Activated CD4-positive, alpha-beta memory T cell treated with anti-CD3 and anti-CD28 coated beads, Interleukin-2, amount 10 ng/mL, durations not matched to agents 7 days and 5 days (primary cell): ENCODE data around the gene DBP. TPM values are rescaled to one million over a fixed set of nuclear protein-coding genes. Genes with fewer than 3 reads are reported as not detected.

Experiments used
- CTCF ChIA-PET: fragments of 350-600 bp; sonication (Branson Sonifier 250); formaldehyde crosslinking; loops from one replicate; lab custom pipeline; 2021; ENCODE audit warnings: antibody characterized with exemption, inconsistent platforms; lab: Charles Lee
- POLR2A ChIA-PET: fragments of 350-600 bp; sonication (Branson Sonifier 250); formaldehyde crosslinking; loops from one replicate; lab custom pipeline; 2021; ENCODE audit warnings: antibody characterized with exemption; lab: Charles Lee
- DNase-seq: peaks from one replicate; pipeline ENCODE4 v3.0.0-alpha.2; 2020
- H3K27ac Mint-ChIP-seq: one replicate; pipeline ENCODE4 v1.8.0; 2021; ENCODE audit warnings: mild to moderate bottlenecking, mixed read lengths
- H3K27me3 Mint-ChIP-seq: one replicate; pipeline ENCODE4 v1.8.0; 2021; ENCODE audit warnings: mixed read lengths
- H3K36me3 Mint-ChIP-seq: one replicate; pipeline ENCODE4 v1.8.0; 2021; ENCODE audit warnings: low read depth, mixed read lengths
- H3K4me1 Mint-ChIP-seq: one replicate; pipeline ENCODE4 v1.8.0; 2021; ENCODE audit warnings: mixed read lengths
- H3K4me3 Mint-ChIP-seq: one replicate; pipeline ENCODE4 v1.8.0; 2021; ENCODE audit warnings: mild to moderate bottlenecking, mixed read lengths
- H3K9me3 Mint-ChIP-seq: one replicate; pipeline ENCODE4 v1.8.0; 2021; ENCODE audit warnings: mixed read lengths
- total RNA-seq, 2 experiments: library from RNA; stranded (reverse); gene quantifications; one replicate each; pipeline ENCODE4 v1.2.3, GENCODE V29; 2021

DBP gene
- total RNA-seq, 2 experiments from 2014 or later = 18.7 to 19.1 TPM

DNA sequence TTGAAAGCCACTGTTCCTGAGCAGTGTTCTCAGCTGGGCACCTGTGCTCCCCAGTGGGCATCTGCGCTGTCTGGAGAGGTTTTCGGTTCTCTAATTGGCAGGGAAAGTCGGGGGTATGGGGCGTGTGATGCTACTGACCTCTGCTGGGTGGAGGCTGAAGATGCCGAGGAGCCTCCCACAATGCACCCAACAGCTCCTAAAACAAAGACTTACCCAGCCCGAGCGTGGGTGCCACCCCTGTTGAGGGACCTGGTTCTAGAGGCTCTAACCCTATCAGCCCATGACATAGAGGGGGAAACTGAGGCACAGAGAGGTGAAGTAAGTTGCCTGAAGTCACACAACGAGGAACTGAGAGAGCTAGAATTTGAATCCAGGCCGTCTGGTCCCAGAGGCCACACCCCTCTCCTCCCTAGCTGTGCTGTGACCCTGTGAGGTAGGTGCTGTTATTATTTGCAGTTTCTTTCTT lies 28.3 kb downstream of the DBP start:
- H3K27ac Mint-ChIP-seq = peak overlapping the region; percentile 19
- peaks cover 4% of the 10 kb centered on the region for H3K4me1 Mint-ChIP-seq
- H3K36me3 Mint-ChIP-seq = peaks cover 3% of the 10 kb centered on the region
- ChIA-PET CTCF (interaction anchor here (0.6 to 3.0 kb wide), 15 partner anchors 8 to 1315 kb away, joined by 3 to 41 read pairs (median 6); partner anchors contain the start of genes KDELR1, RPL18 and SPHK2), POLR2A (interaction anchor here (1.0 to 6.0 kb wide), 5 partner anchors 9 to 114 kb away, joined by 3 to 51 read pairs (median 3); partner anchors contain the start of genes RPL18 and SPHK2)
- DNase-seq = peak; percentile 73
- no peaks in the 10 kb centered on the region for H3K9me3 Mint-ChIP-seq
- H3K4me3 Mint-ChIP-seq = no peak overlapping the region
- no peaks in the 10 kb centered on the region for H3K27me3 Mint-ChIP-seq

DNA sequence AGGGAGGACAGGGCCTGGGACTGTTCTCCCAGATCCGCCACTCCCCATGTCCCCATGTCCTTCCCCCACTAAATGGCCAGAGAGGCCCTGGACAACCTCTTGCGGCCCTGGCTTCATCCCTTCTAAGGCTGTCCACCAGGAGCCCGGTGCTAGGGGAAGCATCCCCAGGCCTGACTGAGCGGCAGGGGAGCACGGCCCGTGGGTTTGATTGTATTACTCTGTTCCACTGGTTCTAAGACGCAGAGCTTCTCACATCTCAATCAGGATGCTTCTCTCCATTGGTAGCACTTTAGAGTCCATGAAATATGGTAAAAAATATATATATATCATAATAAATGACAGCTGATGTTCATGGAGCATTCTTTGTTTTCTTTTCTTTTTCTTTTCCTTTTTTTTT lies 29.8 kb downstream of the DBP start:
- Mint-ChIP-seq H3K9me3 (no peaks in the 10 kb centered on the region), H3K27ac (no peak overlapping the region), H3K36me3 (no peaks in the 10 kb centered on the region), H3K4me3 (no peak overlapping the region), H3K4me1 (peaks cover 4% of the 10 kb centered on the region), H3K27me3 (no peaks in the 10 kb centered on the region)
- ChIA-PET POLR2A (interaction anchor here (6.0 kb wide), 1 partner anchor 10 kb away, joined by 51 read pairs; the partner anchor contains the start of genes RPL18 and SPHK2), CTCF (interaction anchor here (0.9 to 3.0 kb wide), 5 partner anchors 9 to 118 kb away, joined by 3 to 24 read pairs (median 4); no protein-coding TSS in a partner anchor)
- DNase-seq = no peak

DNA sequence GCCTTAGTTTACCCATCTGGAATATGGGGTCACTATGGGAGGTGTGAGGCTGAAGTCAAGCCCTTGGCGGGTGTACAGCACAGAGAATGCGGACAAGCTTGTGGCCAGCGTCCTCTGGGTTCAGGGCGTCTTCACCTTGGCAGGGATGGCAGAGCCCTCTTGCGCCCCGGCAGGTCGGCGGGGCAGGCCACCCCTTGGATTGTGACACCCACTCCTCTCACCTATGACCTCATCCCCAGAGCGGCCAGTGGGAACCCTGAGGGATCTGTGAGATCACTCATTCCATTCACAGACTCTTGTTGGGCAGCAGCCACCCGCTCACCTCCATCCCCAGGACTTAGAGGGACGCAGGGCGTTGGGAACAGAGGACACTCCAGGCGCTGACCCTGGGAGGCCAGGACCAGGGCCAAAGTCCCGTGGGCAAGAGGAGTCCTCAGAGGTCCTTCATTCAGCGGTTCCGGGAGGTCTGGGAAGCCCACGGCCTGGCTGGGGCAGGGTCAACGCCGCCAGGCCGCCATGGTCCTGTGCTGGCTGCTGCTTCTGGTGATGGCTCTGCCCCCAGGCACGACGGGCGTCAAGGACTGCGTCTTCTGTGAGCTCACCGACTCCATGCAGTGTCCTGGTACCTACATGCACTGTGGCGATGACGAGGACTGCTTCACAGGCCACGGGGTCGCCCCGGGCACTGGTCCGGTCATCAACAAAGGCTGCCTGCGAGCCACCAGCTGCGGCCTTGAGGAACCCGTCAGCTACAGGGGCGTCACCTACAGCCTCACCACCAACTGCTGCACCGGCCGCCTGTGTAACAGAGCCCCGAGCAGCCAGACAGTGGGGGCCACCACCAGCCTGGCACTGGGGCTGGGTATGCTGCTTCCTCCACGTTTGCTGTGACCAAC lies 30.5 kb downstream of the DBP start, which contains the start of gene SPACA4:
SPACA4 (plus strand) TSS at position 280 of the 896 bp plus-strand sequence; CDS start at position 517, 237 bp downstream.
- peaks cover 4% of the 10 kb centered on the region for H3K4me1 Mint-ChIP-seq
- DNase-seq = no peak
- POLR2A ChIA-PET = interaction anchor here (0.7 to 6.0 kb wide), 2 partner anchors 10 to 11 kb away, joined by 4 to 51 read pairs; partner anchors contain the start of genes RPL18 and SPHK2
- CTCF ChIA-PET = interaction anchor here (0.9 to 3.0 kb wide), 7 partner anchors 10 to 117 kb away, joined by 3 to 24 read pairs (median 4); no protein-coding TSS in a partner anchor
- H3K9me3 Mint-ChIP-seq = no peaks in the 10 kb centered on the region
- no peak within 1 kb of the TSS for H3K27ac Mint-ChIP-seq
- H3K27me3 Mint-ChIP-seq = no peaks in the 10 kb centered on the region
- no peak within 1 kb of the TSS for H3K4me3 Mint-ChIP-seq
- H3K36me3 Mint-ChIP-seq = no peaks in the 10 kb centered on the region

DNA sequence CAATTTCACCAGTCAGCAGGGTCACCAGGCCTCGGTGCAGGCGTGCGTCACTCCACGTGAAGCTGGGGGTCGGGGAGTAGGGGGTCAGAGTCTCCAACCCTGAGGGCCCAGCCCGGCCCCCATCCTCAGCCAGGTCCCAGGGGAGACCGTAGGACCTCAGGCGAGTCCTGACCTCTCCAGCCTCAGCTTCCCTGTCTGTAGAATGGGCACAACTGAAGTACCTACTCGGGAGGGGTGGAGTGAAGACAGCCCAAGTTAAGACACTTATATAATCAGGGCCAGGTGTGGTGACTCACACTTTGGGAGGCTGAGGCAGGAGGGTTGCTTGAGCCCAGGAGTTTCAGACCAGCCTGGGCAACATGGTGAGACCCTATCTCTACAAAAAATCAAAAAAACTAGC lies 33.3 kb downstream of the DBP start:
- no peaks in the 10 kb centered on the region for H3K9me3 Mint-ChIP-seq

DNA sequence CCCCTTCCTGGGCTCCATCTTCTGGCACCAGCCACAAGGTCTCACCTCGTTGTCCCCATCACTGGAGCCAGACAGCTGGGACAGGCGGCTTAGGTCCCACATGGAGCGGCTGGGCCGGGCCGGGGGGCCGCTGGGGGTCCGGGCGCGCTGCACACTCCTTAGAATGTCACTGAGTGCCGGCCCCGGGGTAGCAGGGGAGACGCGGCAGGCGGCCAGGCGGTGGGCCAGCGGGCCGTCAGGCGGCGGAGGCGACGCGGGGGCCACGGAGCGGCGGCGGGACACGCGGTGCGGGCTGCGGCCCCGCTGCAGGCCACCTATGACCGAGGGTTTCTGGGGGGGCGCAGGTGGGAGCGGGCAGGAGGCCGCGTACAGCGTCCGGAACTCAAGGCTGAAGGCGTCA lies 33.7 kb downstream of the DBP start:
- Mint-ChIP-seq H3K36me3 (no peaks in the 10 kb centered on the region), H3K9me3 (no peaks in the 10 kb centered on the region), H3K4me1 (peaks cover 3% of the 10 kb centered on the region), H3K27ac (no peak overlapping the region), H3K4me3 (no peak overlapping the region), H3K27me3 (no peaks in the 10 kb centered on the region)
- DNase-seq = no peak
- ChIA-PET POLR2A (interaction anchor here (1.9 kb wide), 1 partner anchor 15 kb away, joined by 6 read pairs; the partner anchor contains the start of genes RPL18 and SPHK2), CTCF (no interaction called here)

More for the DNA sequence above, 33.3 kb downstream of the DBP start:
- peaks cover 3% of the 10 kb centered on the region for H3K4me1 Mint-ChIP-seq
- H3K27ac Mint-ChIP-seq = no peak overlapping the region
- ChIA-PET POLR2A (interaction anchor here (1.9 kb wide), 1 partner anchor 15 kb away, joined by 6 read pairs; the partner anchor contains the start of genes RPL18 and SPHK2), CTCF (no interaction called here)
- no peak for DNase-seq
- no peak overlapping the region for H3K4me3 Mint-ChIP-seq
- no peaks in the 10 kb centered on the region for H3K36me3 Mint-ChIP-seq
- H3K27me3 Mint-ChIP-seq = no peaks in the 10 kb centered on the region

DNA sequence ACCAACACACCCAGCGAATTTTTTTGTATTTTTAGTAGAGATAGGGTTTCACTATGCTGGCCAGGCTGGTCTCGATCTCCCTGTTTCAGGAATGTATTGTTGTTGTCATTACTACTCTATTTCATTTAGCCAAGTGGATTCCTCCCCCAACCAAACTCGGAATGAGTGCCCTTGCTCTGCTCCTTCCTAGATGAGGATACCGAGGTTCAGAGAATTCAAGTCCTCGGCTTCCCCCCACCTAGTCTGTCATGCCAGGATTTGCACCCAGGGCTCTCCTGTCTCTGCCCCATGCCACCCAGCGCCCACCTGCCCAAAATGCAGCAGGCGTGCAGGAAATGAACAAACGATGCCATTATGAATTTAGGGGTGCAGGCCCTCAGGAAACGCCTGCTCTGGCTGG lies 34.2 kb downstream of the DBP start:
- ChIA-PET POLR2A (interaction anchor here (1.9 kb wide), 1 partner anchor 16 kb away, joined by 6 read pairs; the partner anchor contains the start of genes RPL18 and SPHK2), CTCF (interaction anchor here (1.2 kb wide), 1 partner anchor 14 kb away, joined by 7 read pairs; no protein-coding TSS in a partner anchor)
- no peaks in the 10 kb centered on the region for H3K27me3 Mint-ChIP-seq
- no peak overlapping the region for H3K27ac Mint-ChIP-seq
- H3K4me3 Mint-ChIP-seq = no peak overlapping the region
- H3K4me1 Mint-ChIP-seq = peaks cover 3% of the 10 kb centered on the region
- no peaks in the 10 kb centered on the region for H3K36me3 Mint-ChIP-seq
- no peaks in the 10 kb centered on the region for H3K9me3 Mint-ChIP-seq
- DNase-seq = no peak

DNA sequence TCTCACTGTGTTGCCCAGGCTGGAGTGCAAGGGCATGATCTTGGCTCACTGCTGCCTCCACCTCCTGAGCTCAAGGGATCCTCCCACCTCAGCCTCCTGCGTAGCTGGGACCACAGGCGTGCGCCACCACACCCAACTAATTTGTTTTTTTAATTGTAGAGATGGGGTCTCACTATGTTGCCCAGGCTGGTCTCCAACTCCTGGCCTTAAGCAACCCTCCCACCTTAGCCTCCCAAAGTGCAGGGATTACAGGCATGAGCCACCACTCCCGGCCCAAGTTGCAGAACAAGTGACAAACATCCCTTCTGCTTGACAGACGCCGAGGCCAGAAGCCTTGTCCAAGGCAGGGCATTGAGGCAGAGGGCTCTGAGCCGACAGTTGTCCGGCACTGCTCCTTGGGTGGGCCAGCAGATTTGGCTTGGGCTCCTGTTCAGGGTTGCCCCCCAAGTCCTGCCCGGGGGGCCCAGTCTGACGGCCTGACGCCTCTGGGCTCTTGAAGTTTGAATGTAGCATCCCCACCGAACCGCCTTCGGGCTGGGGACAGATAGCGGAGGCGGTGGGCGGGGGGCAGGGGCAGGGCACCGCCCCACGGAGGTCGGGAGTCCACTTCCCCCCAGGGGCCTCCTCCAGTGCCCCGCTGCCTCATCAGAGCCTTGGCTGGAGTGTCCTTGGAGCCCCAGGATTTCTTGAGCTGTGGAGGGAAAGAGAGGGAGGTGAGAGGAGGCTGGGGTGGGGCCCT lies 36.3 kb downstream of the DBP start:
- no peak for DNase-seq
- Mint-ChIP-seq H3K9me3 (no peaks in the 10 kb centered on the region), H3K4me3 (no peak overlapping the region), H3K4me1 (peaks cover 15% of the 10 kb centered on the region), H3K27ac (no peak overlapping the region), H3K27me3 (no peaks in the 10 kb centered on the region), H3K36me3 (peaks cover 9% of the 10 kb centered on the region)
- CTCF ChIA-PET = no interaction called here
- POLR2A ChIA-PET = interaction anchor here (0.8 to 1.4 kb wide), 2 partner anchors 12 to 16 kb away, joined by 3 to 4 read pairs; no protein-coding TSS in a partner anchor

DNA sequence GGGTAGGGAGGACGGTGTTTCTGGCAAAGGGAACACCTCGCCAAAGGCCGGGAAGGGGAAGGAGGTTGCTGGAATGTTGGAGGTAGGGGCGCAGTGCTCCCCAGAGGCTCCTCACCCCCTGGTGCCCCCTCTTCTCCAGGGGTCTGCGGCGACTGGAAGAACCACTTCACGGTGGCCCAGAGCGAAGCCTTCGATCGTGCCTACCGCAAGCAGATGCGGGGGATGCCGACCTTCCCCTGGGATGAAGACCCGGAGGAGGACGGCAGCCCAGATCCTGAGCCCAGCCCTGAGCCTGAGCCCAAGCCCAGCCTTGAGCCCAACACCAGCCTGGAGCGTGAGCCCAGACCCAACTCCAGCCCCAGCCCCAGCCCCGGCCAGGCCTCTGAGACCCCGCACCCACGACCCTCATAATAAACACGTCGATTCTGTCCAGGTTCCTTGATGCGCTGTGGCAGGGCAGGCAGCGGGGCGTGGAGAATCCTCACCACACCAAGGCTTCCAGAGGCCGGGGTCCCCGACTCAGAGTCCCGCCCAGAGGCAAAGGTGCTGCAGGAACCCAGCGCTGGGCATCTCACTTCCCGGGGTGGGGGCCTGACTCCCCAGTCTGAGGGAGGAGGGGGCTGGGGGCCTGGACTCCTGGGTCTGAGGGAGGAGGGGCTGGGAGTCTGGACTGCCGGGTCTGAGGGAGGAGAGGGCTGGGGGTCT lies 38.0 kb downstream of the DBP start:
- H3K9me3 Mint-ChIP-seq = no peaks in the 10 kb centered on the region

DNA sequence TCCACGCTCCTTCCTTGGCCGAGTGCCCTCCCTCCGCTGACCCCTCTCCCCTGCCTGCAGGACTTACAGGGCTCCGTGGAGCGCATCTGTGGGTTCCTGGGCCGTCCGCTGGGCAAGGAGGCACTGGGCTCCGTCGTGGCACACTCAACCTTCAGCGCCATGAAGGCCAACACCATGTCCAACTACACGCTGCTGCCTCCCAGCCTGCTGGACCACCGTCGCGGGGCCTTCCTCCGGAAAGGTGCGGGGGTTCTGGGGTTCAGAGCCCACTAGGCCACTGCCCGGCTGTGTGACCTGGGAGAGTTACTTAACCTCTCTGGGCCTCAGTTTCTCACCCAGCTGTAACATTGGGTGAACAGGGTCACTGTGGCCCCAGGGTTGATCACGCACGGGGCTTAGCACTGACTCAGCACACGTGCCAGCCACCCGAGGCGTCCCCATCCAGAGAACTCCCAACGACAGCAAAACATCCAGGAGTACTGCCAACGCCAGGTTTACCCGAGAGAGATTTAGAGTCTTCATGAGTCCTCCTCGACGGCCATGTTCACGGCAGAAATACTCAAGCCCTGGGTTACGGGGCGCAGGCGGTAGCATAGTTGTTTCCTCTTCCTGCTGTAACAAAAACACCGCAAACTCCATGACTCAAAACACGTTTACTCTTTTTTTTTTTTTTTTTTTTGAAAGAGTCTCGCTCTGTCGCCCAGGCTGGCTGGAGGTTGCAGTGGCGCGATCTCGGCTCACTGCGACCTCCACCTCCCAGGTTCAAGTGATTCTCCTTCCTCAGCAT lies 40.3 kb downstream of the DBP start:
- peak overlapping the region; percentile 74 for H3K4me3 Mint-ChIP-seq
- peaks cover 39% of the 10 kb centered on the region for H3K4me1 Mint-ChIP-seq
- peak; percentile 75 for DNase-seq
- no peaks in the 10 kb centered on the region for H3K9me3 Mint-ChIP-seq
- peaks cover 21% of the 10 kb centered on the region for H3K36me3 Mint-ChIP-seq
- ChIA-PET POLR2A (interaction anchor here (0.6 to 1.1 kb wide), 3 partner anchors 9 to 406 kb away, joined by 3 to 4 read pairs (median 4); no protein-coding TSS in a partner anchor), CTCF (interaction anchor here (0.7 kb wide), 1 partner anchor 114 kb away, joined by 4 read pairs; no protein-coding TSS in a partner anchor)
- H3K27ac Mint-ChIP-seq = peak overlapping the region; percentile 85
- no peaks in the 10 kb centered on the region for H3K27me3 Mint-ChIP-seq

More for the DNA sequence above, 38.0 kb downstream of the DBP start:
- POLR2A ChIA-PET = no interaction called here
- CTCF ChIA-PET = no interaction called here
- Mint-ChIP-seq H3K36me3 (peaks cover 16% of the 10 kb centered on the region), H3K4me1 (peaks cover 29% of the 10 kb centered on the region), H3K27me3 (no peaks in the 10 kb centered on the region), H3K27ac (no peak overlapping the region), H3K4me3 (peak overlapping the region; percentile 21)
- no peak for DNase-seq

DNA sequence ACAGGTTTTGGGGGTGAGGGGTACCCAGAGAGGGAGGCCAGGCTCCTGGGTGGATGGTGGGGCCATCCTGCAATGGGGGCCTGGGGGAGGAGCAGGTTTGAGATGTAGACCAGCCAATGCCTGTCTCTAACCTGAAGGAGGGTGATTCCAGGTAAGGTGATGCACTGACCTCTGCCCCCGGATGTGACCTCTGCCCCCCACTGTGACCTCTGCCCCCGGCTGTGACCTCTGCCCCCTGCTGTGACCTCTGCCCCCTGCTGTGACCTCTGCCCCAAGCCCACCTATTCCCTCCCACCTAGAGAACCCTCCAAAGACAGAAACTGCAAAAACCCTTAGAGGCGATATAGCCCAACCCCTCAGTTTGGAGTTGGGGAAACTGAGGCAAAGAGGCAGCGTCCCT lies 40.9 kb downstream of the DBP start:
- Mint-ChIP-seq H3K27me3 (no peaks in the 10 kb centered on the region), H3K27ac (peak overlapping the region; percentile 85), H3K9me3 (no peaks in the 10 kb centered on the region), H3K4me3 (peak overlapping the region; percentile 74), H3K36me3 (peaks cover 21% of the 10 kb centered on the region), H3K4me1 (peaks cover 45% of the 10 kb centered on the region)
- CTCF ChIA-PET = no interaction called here
- DNase-seq = no peak
- POLR2A ChIA-PET = interaction anchor here (1.0 to 1.1 kb wide), 2 partner anchors 10 to 14 kb away, joined by 4 read pairs; no protein-coding TSS in a partner anchor

DNA sequence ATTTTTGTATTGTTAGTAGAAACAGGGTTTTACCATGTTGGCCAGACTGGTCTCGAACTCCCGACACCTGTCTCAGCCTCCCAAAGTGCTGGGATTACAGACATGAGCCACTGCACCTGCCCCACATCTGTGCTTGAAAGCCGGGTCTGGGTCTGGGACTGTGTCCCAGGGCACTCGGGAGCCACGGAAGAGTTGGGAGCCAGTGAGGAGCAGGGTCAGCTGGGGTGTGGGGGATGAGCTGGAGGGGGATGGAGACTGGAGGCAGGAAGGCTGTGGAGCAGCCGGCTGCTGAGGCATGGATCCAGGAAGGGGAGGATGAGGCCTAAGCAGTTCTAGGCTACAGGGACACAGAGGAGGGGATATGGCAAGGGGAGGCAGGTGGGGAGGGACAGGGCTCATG lies 41.3 kb downstream of the DBP start:
- H3K9me3 Mint-ChIP-seq = no peaks in the 10 kb centered on the region
- DNase-seq = no peak
- H3K4me3 Mint-ChIP-seq = peak overlapping the region; percentile 74
- H3K27ac Mint-ChIP-seq = peak overlapping the region; percentile 85
- no peaks in the 10 kb centered on the region for H3K27me3 Mint-ChIP-seq
- peaks cover 21% of the 10 kb centered on the region for H3K36me3 Mint-ChIP-seq
- peaks cover 49% of the 10 kb centered on the region for H3K4me1 Mint-ChIP-seq
- ChIA-PET CTCF (interaction anchor here (1.3 to 1.7 kb wide), 3 partner anchors 11 to 90 kb away, joined by 4 to 9 read pairs (median 5); no protein-coding TSS in a partner anchor), POLR2A (no interaction called here)
